Left cardiac atrium (tissue), 4 donors: Measurements from ENCODE around the gene DNM3. TPM values are rescaled to one million over a fixed set of nuclear protein-coding genes. Genes with fewer than 3 reads are reported as not detected.
"Not testable (repeated sequence)": the region's sequence is repeated elsewhere in the genome, so short reads cannot be mapped to it uniquely, and the experiment has no call there.

Source experiments
- ATAC-seq, 2 donors: fragments of 200-7000 bp; cut with Tn5 transposase; one replicate each; pipeline ENCODE4 v1.9.1; 2020; ENCODE audit warnings: mild to moderate bottlenecking in 2 of 2, moderate library complexity in 2 of 2
- DNase-seq: peaks from one replicate; pipeline ENCODE4 v3.0.0-alpha.2; 2020
- intact Hi-C, 2 donors: fragments of 100-400 bp; cut with DNase I; formaldehyde crosslinking; loops; one replicate each; pipeline versions ENCODE4 v1.14.1 to v1.15.1; 2022 to 2023
- total RNA-seq, 2 donors: library from RNA; stranded (reverse); fragmentation: NEBNext Ultra II Directional; extraction: Animal tissue kit (Norgen Biotek cat#: 25700); gene quantifications; one replicate each; pipeline ENCODE4 v1.2.1, GENCODE V29; 2021
- donor health status: DM: no; HTN: yes; CAD: no.
- donor health status: DM: no; HTN: yes; CAD: no; lungs with severe emphysema.
- donor health status: DM: yes; HTN: yes; CAD: no.
- donor health status: Dilated cardiomyopathy.

Gene DNM3
- total RNA-seq, 2 donors from 2014 or later: 1.1 to 2.8 TPM

- intact Hi-C loops: no loop called here
- no peak for ATAC-seq
Measured at GRCh38 chr1:171997936-171998335, 156.6 kb downstream of the DNM3 start.

GRCh38 chr1:171998711-171999110 lies 157.4 kb downstream of the DNM3 start:
- DNase-seq (no peak), ATAC-seq (no peak)
- intact Hi-C loops: no loop called here

More at GRCh38 chr1:171997936-171998335, 156.6 kb downstream of the DNM3 start:
- DNase-seq: no peak

- intact Hi-C loops: loop anchor here in 1 of 2 donors (5.0 to 10.0 kb wide), 2 partner anchors 398 to 425 kb away; partner anchors contain the start of gene C1orf105
- no peak for ATAC-seq
- no peak for DNase-seq
Measured at GRCh38 chr1:171999756-172000155, 158.5 kb downstream of the DNM3 start.

- no peak for DNase-seq
- no peak for ATAC-seq
- intact Hi-C loops: loop anchor here in 1 of 2 donors (5.0 to 10.0 kb wide), 2 partner anchors 396 to 424 kb away; partner anchors contain the start of gene C1orf105
Measured at GRCh38 chr1:172001288-172001687, 160.0 kb downstream of the DNM3 start.

GRCh38 chr1:172002725-172003345 lies 161.5 kb downstream of the DNM3 start:
- ATAC-seq: no peak
- intact Hi-C loops: loop anchor here in 1 of 2 donors (5.0 to 10.0 kb wide), 2 partner anchors 394 to 422 kb away; partner anchors contain the start of gene C1orf105
- no peak for DNase-seq

- ATAC-seq (no peak), DNase-seq (no peak)
- intact Hi-C loops: loop anchor here in 1 of 2 donors (5.0 to 10.0 kb wide), 2 partner anchors 393 to 421 kb away; partner anchors contain the start of gene C1orf105
Measured at GRCh38 chr1:172003766-172004530, 162.7 kb downstream of the DNM3 start.

- no peak for ATAC-seq
- intact Hi-C loops: loop anchor here in 1 of 2 donors (5.0 to 10.0 kb wide), 2 partner anchors 393 to 420 kb away; partner anchors contain the start of gene C1orf105
Measured at GRCh38 chr1:172004671-172005070, 163.4 kb downstream of the DNM3 start.

GRCh38 chr1:172005856-172006255 lies 164.6 kb downstream of the DNM3 start:
- intact Hi-C loops: loop anchor here in 1 of 2 donors (10.0 kb wide), 1 partner anchor 419 kb away; the partner anchor contains the start of gene C1orf105
- ATAC-seq (no peak), DNase-seq (no peak)

More at GRCh38 chr1:172004671-172005070, 163.4 kb downstream of the DNM3 start:
- DNase-seq: no peak

GRCh38 chr1:172006660-172007059 lies 165.4 kb downstream of the DNM3 start:
- ATAC-seq: no peak
- intact Hi-C loops: loop anchor here in 1 of 2 donors (10.0 kb wide), 1 partner anchor 418 kb away; the partner anchor contains the start of gene C1orf105

GRCh38 chr1:172018727-172019311 lies 177.5 kb downstream of the DNM3 start:
- intact Hi-C loops: no loop called here
- no peak for ATAC-seq
- DNase-seq: no peak

More at GRCh38 chr1:172006660-172007059, 165.4 kb downstream of the DNM3 start:
- DNase-seq: no peak

- DNase-seq (no peak), ATAC-seq (no peak)
- intact Hi-C loops: no loop called here
Measured at GRCh38 chr1:172019976-172020375, 178.7 kb downstream of the DNM3 start.

GRCh38 chr1:172024516-172024915 lies 183.2 kb downstream of the DNM3 start:
- DNase-seq: no peak
- intact Hi-C loops: no loop called here
- ATAC-seq: no peak

- DNase-seq, intact Hi-C loops, ATAC-seq: not testable (repeated sequence)
Measured at GRCh38 chr1:172024944-172025738, 183.8 kb downstream of the DNM3 start.

GRCh38 chr1:172040466-172040865 lies 199.2 kb downstream of the DNM3 start:
- intact Hi-C loops: loop anchor here in 1 of 2 donors (5.0 kb wide), 1 partner anchor 362 kb away; no protein-coding TSS in a partner anchor
- no peak for DNase-seq
- ATAC-seq: no peak

GRCh38 chr1:172041102-172041501 lies 199.8 kb downstream of the DNM3 start:
- intact Hi-C loops: loop anchor here in 1 of 2 donors (5.0 kb wide), 1 partner anchor 361 kb away; no protein-coding TSS in a partner anchor
- ATAC-seq (no peak), DNase-seq (no peak)

GRCh38 chr1:172041742-172042141 lies 200.4 kb downstream of the DNM3 start:
- DNase-seq: no peak
- peak in 1 of 2 donors; percentile 44 for ATAC-seq
- intact Hi-C loops: loop anchor here in 1 of 2 donors (5.0 kb wide), 1 partner anchor 361 kb away; no protein-coding TSS in a partner anchor

- ATAC-seq: no peak
- intact Hi-C loops: loop anchor here in 1 of 2 donors (5.0 kb wide), 1 partner anchor 358 kb away; no protein-coding TSS in a partner anchor
Measured at GRCh38 chr1:172043900-172044299, 202.6 kb downstream of the DNM3 start.

GRCh38 chr1:172051898-172052297 lies 210.6 kb downstream of the DNM3 start:
- intact Hi-C loops: no loop called here
- DNase-seq (no peak), ATAC-seq (no peak)

More at GRCh38 chr1:172043900-172044299, 202.6 kb downstream of the DNM3 start:
- no peak for DNase-seq
